Measurements from ENCODE around the gene HOXA6. TPM values are rescaled to one million over a fixed set of nuclear protein-coding genes. Genes with fewer than 3 reads are reported as not detected.

Gene HOXA6
- total and polyA plus RNA-seq, 2 donors from 2014 or later, result 1.1 to 22.0 TPM

- TF ChIP-seq CTCF (IDR thresholded peaks at IDR 0.05; ENCODE audit: borderline replicate concordance, extremely low read depth, insufficient read depth), result no peak
- intact Hi-C loops (cut with DNase I), result loop anchor here (10.0 kb wide), 1 partner anchor 778 kb away; no protein-coding TSS in a partner anchor
- peak overlapping the region in 2 of 3 donors; percentile 28 to 85 for H3K9ac ChIP-seq (ENCODE audit: low read length in 3 of 3)
- DNase-seq (peak in 1 of 5 donors; percentile 73), FAIRE-seq (no peak)
- no peaks in the 10 kb centered on the region for H3K27me3 ChIP-seq (ENCODE audit: control insufficient read depth, insufficient read depth, low read length)
- H3K9me3 ChIP-seq (ENCODE audit: control insufficient read depth in 2 of 3, insufficient read depth in 1 of 3, low read length in 3 of 3), result no peaks in the 10 kb centered on the region
- H3K36me3 ChIP-seq (ENCODE audit: control insufficient read depth in 2 of 3, insufficient read depth in 3 of 3, low read length in 3 of 3), result no peaks in the 10 kb centered on the region
- peak overlapping the region; percentile 97 to 98 for H3K27ac ChIP-seq (ENCODE audit: low read depth in 2 of 2, low read length in 2 of 2)
- peaks cover 0 to 22% (median 16%) of the 10 kb centered on the region in 3 donors for H3K4me1 ChIP-seq (ENCODE audit: control insufficient read depth in 2 of 3, insufficient read depth in 2 of 3, low read depth in 1 of 3, low read length in 3 of 3)
- peak overlapping the region; percentile 56 to 87 (median 83) for H3K4me3 ChIP-seq (ENCODE audit: low read length in 3 of 3)
Observed at GRCh38 chr7:27152816-27153442, 5.4 kb upstream of the HOXA6 start.

DNA sequence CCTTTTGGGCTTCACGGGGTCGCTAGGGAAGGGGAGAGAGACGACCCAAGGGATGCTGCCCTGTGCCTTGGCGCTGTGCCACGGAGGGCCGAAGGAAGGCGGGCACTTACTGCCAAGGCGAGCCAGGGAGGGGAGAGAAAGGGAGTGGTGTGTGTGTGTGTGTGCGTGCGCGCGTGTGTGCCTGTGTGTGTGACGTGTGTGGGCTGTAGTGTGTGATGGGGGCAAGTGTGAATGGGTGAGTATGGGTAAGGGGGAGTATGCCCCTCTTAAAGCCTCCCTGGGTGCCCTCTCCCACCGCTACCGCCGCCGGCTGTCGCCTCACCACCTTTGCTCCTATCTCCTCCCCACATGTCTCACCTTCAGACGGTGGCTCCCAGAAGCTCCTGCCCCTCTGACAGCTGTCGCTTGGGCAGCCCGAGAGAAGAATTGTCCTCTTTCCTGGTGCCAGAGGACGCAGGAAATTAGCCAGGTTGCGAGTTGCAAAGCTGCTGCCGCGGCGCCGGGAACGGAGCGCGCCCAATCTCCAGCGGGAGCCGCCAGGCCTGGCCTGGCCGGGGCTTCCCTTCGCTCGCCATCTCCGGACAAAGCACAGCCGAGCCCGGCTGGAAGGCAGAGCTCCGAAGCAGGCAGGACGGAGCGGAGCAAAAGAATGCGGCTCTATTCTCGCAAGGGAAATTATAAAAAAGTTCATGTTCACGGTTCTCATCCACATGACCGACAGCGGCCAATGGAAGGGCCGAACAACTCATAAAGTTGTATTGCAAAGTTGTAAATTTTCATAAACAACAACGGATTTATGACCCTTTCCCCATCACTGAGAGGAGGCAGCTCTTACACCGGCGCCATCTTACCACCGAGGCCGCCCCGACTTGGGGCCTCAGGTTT, 4.6 kb upstream of the HOXA6 start, which contains the start of gene HOXA3:
Gene HOXA3, minus strand, starts transcription at position 653 of the 885 bp plus-strand sequence. CDS start 41,943 bp downstream, outside the sequence.
- Histone ChIP-seq H3K27ac (ENCODE audit: low read depth in 2 of 2, low read length in 2 of 2) (peak within 1 kb of the TSS; percentile 97 to 98), H3K4me1 (ENCODE audit: control insufficient read depth in 2 of 3, insufficient read depth in 2 of 3, low read depth in 1 of 3, low read length in 3 of 3) (peaks cover 0 to 20% (median 15%) of the 10 kb centered on the region in 3 donors), H3K4me3 (ENCODE audit: low read length in 3 of 3) (peak within 1 kb of the TSS; percentile 56 to 87 (median 83)), H3K27me3 (ENCODE audit: control insufficient read depth, insufficient read depth, low read length) (no peaks in the 10 kb centered on the region), H3K36me3 (ENCODE audit: control insufficient read depth in 2 of 3, insufficient read depth in 3 of 3, low read length in 3 of 3) (no peaks in the 10 kb centered on the region), H3K9me3 (ENCODE audit: control insufficient read depth in 2 of 3, insufficient read depth in 1 of 3, low read length in 3 of 3) (no peaks in the 10 kb centered on the region), H3K9ac (ENCODE audit: low read length in 3 of 3) (peak within 1 kb of the TSS; percentile 68 to 85 (median 85))
- peak; percentile 91 to 98 (median 92) for DNase-seq
- TF ChIP-seq CTCF (IDR thresholded peaks at IDR 0.05; ENCODE audit: borderline replicate concordance, extremely low read depth, insufficient read depth), result no peak
- intact Hi-C loops (cut with DNase I), result loop anchor here (10.0 kb wide), 1 partner anchor 777 kb away; no protein-coding TSS in a partner anchor
- no peak for FAIRE-seq

GRCh38 chr7:27151341-27151930, 3.9 kb upstream of the HOXA6 start:
- Histone ChIP-seq H3K4me1 (ENCODE audit: control insufficient read depth in 2 of 3, insufficient read depth in 2 of 3, low read depth in 1 of 3, low read length in 3 of 3) (peaks cover 0 to 23% (median 20%) of the 10 kb centered on the region in 3 donors), H3K27me3 (ENCODE audit: control insufficient read depth, insufficient read depth, low read length) (no peaks in the 10 kb centered on the region), H3K27ac (ENCODE audit: low read depth in 2 of 2, low read length in 2 of 2) (peak overlapping the region; percentile 97 to 98), H3K36me3 (ENCODE audit: control insufficient read depth in 2 of 3, insufficient read depth in 3 of 3, low read length in 3 of 3) (no peaks in the 10 kb centered on the region), H3K4me3 (ENCODE audit: low read length in 3 of 3) (peak overlapping the region; percentile 56 to 87 (median 83)), H3K9me3 (ENCODE audit: control insufficient read depth in 2 of 3, insufficient read depth in 1 of 3, low read length in 3 of 3) (no peaks in the 10 kb centered on the region), H3K9ac (ENCODE audit: low read length in 3 of 3) (peak overlapping the region; percentile 66 to 85 (median 85))
- intact Hi-C loops (cut with DNase I), result loop anchor here (10.0 kb wide), 1 partner anchor 777 kb away; no protein-coding TSS in a partner anchor
- FAIRE-seq, result no peak
- DNase-seq, result peak in 2 of 5 donors; percentile 74 to 82
- TF ChIP-seq CTCF (IDR thresholded peaks at IDR 0.05; ENCODE audit: borderline replicate concordance, extremely low read depth, insufficient read depth), result no peak

Data from kidney (tissue), 14 donors.